Measurements from ENCODE around the gene PAF1.
"Not testable (repeated sequence)": the region's sequence is repeated elsewhere in the genome, so short reads cannot be mapped to it uniquely, and the experiment has no call there.

The PAF1 gene

DNA sequence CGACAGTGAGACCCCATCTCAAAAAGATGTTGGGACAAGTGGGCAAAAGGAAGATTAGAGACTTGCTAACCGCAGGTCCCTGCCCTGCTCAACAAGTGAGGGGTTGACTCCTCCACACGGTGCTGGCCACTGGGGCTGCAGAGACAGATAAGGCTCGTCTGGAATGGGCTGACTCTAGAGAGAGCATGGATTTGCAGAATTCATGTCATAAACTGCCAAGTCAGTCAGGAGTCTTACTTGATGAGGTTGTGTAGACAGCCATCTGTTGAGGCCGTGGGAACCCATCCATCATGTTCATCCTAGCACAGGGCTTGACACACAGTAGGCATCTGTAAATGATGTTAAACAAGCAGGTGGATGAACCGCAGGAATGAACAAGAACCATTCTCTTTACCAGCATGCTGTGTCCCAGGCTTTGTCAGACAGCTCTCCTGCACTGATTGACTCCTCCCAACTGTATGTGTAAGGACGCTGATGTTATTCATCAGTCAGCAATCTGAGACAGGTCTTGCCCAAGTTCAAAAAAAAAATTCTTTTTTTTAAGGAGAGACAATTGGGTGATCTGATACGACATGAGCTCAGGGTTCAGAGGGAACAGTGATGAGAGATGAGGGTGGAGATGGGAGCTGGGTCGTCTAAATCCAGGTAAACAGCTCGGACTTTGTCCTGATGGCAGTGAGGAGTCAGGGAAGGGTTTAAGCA lies 8.8 kb downstream of the PAF1 start:
- no peak for DNase-seq (ENCODE audit: low spot score)

- DNase-seq (ENCODE audit: low spot score): no peak
These were observed 10.1 kb downstream of the PAF1 start for GRCh38 chr19:39380521-39381502.

GRCh38 chr19:39379865-39380396 lies 11.0 kb downstream of the PAF1 start:
- DNase-seq (ENCODE audit: low spot score): no peak

- DNase-seq (ENCODE audit: low spot score): not testable (repeated sequence)
These were observed 11.5 kb downstream of the PAF1 start for GRCh38 chr19:39379366-39379765.

GRCh38 chr19:39377373-39378362 lies 13.2 kb downstream of the PAF1 start:
- no peak for DNase-seq (ENCODE audit: low spot score)

GRCh38 chr19:39375929-39376328 lies 15.0 kb downstream of the PAF1 start:
- no peak for DNase-seq (ENCODE audit: low spot score)

GRCh38 chr19:39372941-39373340 lies 18.0 kb downstream of the PAF1 start:
- DNase-seq (ENCODE audit: low spot score): peak; percentile 29

- peak; percentile 96 for DNase-seq (ENCODE audit: low spot score)
These were observed 18.7 kb downstream of the PAF1 start for GRCh38 chr19:39372047-39372802.

- no peak for DNase-seq (ENCODE audit: low spot score)
These were observed 20.2 kb downstream of the PAF1 start for GRCh38 chr19:39370735-39371134.

GRCh38 chr19:39369200-39369599 lies 21.7 kb downstream of the PAF1 start:
- no peak for DNase-seq (ENCODE audit: low spot score)

DNA sequence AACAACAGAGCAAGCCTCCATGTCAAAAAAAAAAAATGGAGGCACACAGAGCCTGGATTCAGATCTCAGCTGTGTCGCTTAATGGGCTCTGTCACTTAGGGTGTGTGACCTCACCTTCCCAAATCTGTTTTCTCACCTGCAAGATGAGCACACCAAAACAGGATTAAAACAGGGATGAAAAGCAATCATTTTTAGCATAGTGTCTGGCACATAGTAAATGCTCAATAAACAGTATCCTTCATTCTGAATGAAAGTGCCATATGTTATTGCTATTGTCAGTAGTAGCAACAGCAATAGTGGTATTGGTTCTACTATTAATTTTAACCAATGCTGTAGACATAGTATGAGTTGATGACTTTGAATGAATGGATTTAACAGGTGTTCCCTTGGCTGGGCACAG lies 25.4 kb downstream of the PAF1 start:
- no peak for DNase-seq (ENCODE audit: low spot score)

- DNase-seq (ENCODE audit: low spot score): peak; percentile 42
These were observed 26.9 kb downstream of the PAF1 start for GRCh38 chr19:39363901-39364457.

GRCh38 chr19:39362682-39363657 lies 27.9 kb downstream of the PAF1 start:
- DNase-seq (ENCODE audit: low spot score): peak; percentile 58

- DNase-seq (ENCODE audit: low spot score): no peak
These were observed 30.3 kb downstream of the PAF1 start for GRCh38 chr19:39360599-39360998.

- no peak for DNase-seq (ENCODE audit: low spot score)
These were observed 31.9 kb downstream of the PAF1 start for GRCh38 chr19:39359026-39359425.

DNA sequence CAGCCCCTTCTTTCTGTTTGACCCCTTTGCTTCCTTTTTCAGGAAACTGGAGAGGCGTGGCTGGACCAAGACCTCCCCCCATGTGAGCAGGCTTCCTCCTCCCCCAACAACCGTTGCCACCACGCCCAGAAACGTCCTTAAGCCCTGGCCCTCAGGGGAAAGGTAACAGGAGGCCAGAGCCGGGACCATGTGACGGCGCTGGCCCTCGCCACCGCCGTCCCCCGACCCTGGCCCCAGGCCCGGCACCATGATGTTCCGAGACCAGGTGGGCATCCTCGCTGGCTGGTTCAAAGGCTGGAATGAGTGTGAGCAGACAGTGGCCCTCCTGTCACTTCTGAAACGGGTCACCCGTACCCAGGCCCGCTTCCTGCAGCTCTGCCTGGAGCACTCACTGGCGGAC lies 34.3 kb downstream of the PAF1 start:
- DNase-seq (ENCODE audit: low spot score): no peak

GRCh38 chr19:39356073-39356472 lies 34.8 kb downstream of the PAF1 start:
- no peak for DNase-seq (ENCODE audit: low spot score)

DNA sequence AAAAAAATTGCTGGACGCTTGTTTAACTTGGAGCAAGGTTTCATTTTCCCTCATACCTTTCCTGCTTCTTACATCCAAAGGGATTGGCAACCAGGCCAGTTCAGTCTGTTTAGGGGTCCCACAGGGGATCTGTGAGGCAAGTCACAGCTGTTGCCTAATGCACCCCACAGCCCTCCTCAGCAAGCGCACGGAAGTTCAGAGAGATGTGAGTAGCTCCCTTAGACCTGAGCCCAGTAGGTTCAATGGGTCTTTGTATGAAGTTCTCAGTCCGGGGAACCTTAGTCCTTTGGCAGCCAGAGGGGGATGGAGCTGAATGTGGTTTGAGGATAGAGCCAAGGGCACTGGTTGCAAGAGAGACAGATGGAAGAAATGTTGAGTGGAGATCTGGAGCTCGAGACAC lies 35.7 kb downstream of the PAF1 start:
- DNase-seq (ENCODE audit: low spot score): no peak

Measured in AG20443 (cell line).